ENCODE results near the gene BMPR2.

BMPR2 gene

GRCh38 chr2:202609381-202610145 lies 233.4 kb downstream of the BMPR2 start:
- DNase-seq = no peak

GRCh38 chr2:202610380-202610779 lies 234.3 kb downstream of the BMPR2 start:
- DNase-seq = no peak

- DNase-seq = no peak
Measured at GRCh38 chr2:202612145-202612544, 236.0 kb downstream of the BMPR2 start.

GRCh38 chr2:202613479-202613878 lies 237.4 kb downstream of the BMPR2 start:
- DNase-seq = no peak
